Lung microvascular endothelial cell (primary cell): Measurements from ENCODE around the gene SOD2. TPM values are rescaled to one million over a fixed set of nuclear protein-coding genes. Genes with fewer than 3 reads are reported as not detected.
"Not testable (repeated sequence)": the region's sequence is repeated elsewhere in the genome, so short reads cannot be mapped to it uniquely, and the experiment has no call there.

Experiments used
- DNase-seq, 2 donors: peaks; one replicate each; pipeline versions ENCODE4 v3.0.0 to v3.0.0-alpha.2; 2010; ENCODE audit warnings: low read depth in 2 of 2
- total RNA-seq: library from RNA; depleted of rRNA; stranded (reverse); fragments of >200 nt; gene quantifications from 2 replicates; pipeline ENCODE4 v1.2.1, GENCODE V29; 2014

Gene SOD2
- total RNA-seq, 1 donor from 2014 or later: 182 TPM

- DNase-seq: no peak
Observed at GRCh38 chr6:159682810-159683209, 10.2 kb downstream of the SOD2 start.

- DNase-seq: no peak
Observed at GRCh38 chr6:159682295-159682694, 10.7 kb downstream of the SOD2 start.

- DNase-seq: peak in 1 of 2 donors; percentile 45
Observed at GRCh38 chr6:159681191-159681880, 11.7 kb downstream of the SOD2 start.

DNA sequence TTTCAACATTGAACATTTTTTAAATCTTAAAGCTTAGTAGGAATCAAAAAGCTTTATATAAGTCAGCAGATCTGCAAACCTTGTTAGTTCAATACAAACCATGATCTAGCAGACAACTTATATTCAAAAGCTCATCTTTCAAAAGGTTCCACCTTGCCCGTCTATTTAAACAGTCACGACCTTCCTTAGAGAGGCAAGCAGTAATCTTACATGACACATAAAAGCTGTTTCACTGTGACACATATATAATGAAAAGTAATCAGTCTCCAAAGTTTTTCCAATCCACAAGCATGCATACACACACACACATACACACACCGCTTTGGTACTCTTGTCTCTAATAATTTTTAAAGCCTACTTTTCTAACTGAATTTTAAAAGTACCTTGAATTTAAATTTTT lies 12.9 kb downstream of the SOD2 start:
- DNase-seq: no peak

- DNase-seq: peak in 1 of 2 donors; percentile 24
Observed at GRCh38 chr6:159679091-159680077, 13.7 kb downstream of the SOD2 start.

- no peak for DNase-seq
Observed at GRCh38 chr6:159678574-159678973, 14.5 kb downstream of the SOD2 start.

DNA sequence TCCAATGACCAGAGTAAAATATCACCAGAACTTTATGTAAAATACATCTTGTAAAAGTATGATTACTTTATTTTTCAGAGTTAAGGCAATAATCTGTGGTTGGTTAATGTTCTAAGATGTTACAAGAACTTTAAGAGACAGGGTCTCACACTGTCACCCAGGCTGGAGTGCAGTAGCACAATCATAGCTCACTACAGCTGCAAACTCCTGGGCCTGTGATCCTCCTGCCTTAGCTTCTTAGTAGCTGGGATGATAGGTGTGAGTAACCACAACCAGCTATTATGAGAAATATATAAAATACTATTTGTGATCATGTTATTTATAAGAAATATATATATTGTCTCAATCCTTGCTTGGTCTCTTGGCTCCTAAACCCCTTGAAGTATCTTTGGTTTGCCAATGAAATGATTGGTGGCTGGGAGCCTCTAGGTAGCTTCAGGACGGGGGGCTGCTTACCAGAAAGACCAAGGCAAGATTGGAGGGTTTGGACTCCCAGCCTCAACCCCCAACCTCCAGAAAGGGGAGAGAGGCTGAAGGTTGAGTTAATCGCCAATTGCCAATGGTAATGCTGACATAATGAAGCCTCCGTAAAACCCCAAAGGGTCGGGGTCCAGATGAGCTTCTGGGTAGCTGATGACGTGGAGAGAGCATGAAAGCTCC lies 15.4 kb downstream of the SOD2 start:
- no peak for DNase-seq

DNA sequence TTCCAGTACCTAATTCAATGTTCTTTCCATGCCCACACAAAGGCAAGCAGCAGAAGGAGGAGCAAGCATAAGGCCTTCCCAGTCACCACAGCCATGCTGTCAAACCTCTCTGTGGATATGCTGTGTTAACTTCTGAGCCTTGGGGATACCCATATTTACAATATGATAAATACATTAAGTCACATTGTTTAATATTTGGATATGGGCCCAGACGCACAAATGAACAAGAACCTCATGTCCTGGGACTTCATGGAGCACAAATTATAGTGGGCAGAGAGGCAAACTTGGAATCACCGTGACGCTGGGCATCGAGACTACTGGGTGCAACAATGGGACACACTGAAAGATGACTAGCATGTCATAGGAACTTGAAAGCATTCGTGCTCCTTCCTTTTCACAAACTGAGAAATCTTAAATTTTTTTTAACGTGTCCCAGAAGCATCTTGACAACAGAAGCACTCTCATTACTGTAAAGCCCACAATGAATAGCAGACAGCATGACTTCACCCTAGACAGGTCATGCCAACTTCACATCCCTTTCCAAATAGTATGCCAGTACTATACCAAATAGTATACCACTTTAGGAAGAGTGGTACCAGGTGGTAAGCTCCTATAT lies 16.0 kb downstream of the SOD2 start:
- no peak for DNase-seq

- not testable (repeated sequence) for DNase-seq
Observed at GRCh38 chr6:159676236-159676635, 16.8 kb downstream of the SOD2 start.

GRCh38 chr6:159665868-159666635 lies 27.0 kb downstream of the SOD2 start:
- DNase-seq: peak in 1 of 2 donors; percentile 20

GRCh38 chr6:159663368-159663889 lies 29.6 kb downstream of the SOD2 start:
- not testable (repeated sequence) for DNase-seq

DNA sequence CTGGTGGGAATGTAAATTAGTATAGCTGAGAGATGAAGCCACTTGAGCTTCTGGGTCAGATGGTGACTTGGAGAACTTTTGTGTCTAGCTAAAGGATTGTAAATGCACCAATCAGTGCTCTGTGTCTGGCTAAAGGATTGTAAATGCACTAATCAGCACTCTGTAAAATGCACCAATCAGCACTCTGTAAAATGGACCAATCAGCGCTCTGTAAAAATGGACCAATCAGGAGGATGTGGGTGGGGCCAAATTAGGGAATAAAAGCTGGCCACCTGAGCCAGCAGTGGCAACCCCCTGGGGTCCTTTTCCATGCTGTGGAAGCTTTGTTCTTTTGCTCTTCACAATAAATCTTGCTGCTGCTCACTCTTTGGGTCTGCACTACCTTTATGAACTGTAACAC lies 31.1 kb downstream of the SOD2 start:
- not testable (repeated sequence) for DNase-seq

DNA sequence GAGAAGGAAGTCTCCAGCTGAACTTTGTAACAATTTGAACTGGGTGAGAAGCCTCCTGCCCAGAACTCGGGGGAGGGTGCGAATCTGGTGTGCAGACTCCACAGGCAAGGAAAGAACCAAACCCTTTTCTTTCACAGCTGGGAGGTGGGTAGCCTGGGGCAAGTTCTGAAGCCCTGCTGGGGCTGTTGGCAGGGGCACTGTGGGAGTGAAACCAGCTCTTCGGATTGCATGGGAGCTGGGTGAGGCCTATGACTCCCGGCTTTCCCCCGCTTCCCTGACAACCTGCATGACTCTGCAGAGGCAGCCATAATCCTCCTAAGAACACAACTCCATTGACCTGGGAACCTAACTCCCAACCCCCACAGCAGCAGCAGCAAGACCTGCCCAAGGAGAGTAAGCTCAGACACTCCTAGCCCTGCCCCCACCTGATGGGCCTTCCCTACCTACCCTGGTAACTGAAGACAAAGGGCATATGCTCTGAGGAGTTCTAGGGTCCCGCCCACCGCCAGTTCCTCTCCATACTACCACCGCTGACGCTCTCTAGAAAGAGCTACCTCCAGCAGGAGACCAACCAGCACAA lies 37.5 kb downstream of the SOD2 start:
- no peak for DNase-seq

DNA sequence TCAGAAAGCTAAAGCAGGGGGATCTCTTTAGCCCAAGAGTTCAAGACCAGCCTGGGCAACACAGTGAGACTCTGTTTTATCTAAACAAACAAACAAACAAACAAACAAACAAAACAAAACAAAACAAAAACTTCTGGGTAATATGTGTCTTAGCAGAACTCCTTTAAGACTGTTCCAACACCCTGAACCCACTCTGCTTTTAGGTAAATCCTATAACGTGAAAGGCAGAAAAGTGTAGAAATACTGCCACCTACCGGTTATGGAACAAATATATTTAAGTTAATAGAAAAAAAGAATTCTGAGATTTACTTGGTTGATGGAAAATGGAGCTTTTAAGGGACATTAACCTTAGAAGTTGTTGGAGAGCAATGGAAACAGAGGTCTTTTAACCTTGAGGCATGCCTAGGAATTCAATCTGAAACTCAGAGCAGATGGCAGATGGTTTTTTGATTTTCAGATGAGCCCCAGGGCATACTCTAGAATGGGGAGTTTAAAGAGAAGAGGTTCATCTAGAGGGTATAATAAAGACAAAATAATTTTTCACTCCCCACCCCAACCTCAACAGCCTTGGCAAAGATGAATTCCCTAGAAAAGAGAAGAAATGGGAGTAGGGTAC lies 38.5 kb downstream of the SOD2 start:
- peak; percentile 61 to 62 for DNase-seq

DNA sequence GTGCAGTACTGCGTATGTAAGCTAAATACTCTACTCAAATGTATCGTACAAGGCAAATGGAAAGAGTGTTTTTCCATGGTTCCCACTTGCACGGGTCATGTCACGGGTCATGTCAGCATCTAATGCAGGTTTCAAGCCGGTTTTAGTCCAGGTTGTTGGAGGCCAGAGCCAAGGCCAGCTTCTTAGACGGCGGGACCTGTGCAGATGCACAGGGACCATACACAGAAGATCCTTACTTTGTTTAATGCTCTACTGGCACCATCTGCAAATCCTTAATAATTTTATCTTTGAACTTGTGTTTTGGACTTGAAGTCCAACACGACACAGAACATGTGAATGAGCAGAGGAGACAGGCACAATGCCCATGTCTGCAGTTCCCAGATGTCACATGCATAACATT lies 42.7 kb downstream of the SOD2 start:
- no peak for DNase-seq

DNA sequence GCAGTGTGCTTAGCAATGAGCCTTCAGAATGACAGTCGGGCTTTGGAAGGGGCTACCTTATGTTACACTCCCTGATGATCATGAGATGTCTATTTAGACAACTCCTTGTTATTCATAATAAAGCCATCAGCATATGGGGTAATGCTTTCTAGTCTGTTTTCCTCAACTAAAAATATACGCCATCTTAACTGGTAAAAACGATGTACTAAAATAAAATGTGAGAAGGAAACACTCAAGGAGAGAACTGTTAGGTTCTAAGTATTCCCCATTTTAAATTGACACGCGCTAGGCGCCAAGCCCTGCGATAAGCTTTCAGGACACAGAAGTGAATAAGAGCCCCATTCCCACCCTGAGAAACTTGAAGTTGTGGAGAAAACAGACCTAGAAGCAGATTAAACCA lies 43.6 kb downstream of the SOD2 start:
- DNase-seq: no peak

DNA sequence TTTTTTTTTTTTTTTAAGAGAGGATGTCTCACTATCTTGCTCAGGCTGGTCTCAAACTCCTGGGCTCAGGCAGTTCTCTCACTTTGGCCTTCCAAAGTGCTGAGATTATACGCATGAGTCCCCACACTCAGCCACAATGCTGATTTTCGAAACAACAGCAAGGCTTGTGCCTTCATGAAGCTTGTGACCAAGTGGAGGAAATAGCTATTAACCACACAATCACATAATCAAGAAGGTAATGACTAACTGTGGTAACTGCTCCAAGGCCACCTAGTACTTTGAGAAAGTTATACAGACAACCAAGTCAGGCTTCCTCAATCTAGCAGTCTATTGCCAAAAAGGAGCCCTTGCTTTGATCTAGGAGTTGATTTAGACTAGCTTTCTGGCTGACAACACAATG lies 46.3 kb downstream of the SOD2 start:
- no peak for DNase-seq

GRCh38 chr6:159646116-159646515 lies 46.9 kb downstream of the SOD2 start:
- no peak for DNase-seq

GRCh38 chr6:159645640-159646039 lies 47.4 kb downstream of the SOD2 start:
- DNase-seq: no peak
